Stimulated activated CD4-positive, alpha-beta T cell treated with anti-CD3 and anti-CD28 coated beads, TNF-alpha, amount 100 ng/mL, for 24 hours (primary cell): ENCODE results near the gene ALG11.
"Not testable (repeated sequence)": the region's sequence is repeated elsewhere in the genome, so short reads cannot be mapped to it uniquely, and the experiment has no call there.

Source experiments
- DNase-seq, 3 experiments: peaks; one replicate each; pipeline ENCODE4 v3.0.0-alpha.2; 2020; ENCODE audit warnings: low read depth in 3 of 3

ALG11 gene

GRCh38 chr13:52011632-52012511 lies at the start of gene ALG11:
ALG11 (plus strand) TSS chr13:52012398; CDS start chr13:52012419, 21 bp downstream.
- peak; percentile 99 to 100 (median 100) for DNase-seq

DNA sequence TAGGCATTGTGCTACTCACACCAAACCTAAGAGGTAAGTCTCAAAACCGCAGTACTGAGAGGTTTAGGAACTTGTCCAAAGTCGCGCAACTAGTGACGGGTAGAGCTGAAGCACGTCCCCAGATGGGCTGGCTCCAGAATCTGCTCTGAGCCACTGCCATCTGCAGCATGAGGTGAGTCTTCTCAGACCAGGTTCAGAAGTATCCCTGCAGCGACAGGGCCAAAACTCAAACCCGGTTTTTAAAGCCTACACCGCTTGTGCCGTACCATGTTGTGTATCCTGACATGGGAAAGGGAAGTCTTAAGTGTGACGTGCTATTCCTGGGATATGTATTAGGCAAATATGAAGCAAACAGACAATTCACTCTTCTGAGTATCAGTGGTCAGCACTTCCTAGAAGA lies 46.0 kb upstream of the ALG11 start:
- DNase-seq: no peak

- no peak for DNase-seq
Measured at GRCh38 chr13:51967482-51968446, 44.4 kb upstream of the ALG11 start.

DNA sequence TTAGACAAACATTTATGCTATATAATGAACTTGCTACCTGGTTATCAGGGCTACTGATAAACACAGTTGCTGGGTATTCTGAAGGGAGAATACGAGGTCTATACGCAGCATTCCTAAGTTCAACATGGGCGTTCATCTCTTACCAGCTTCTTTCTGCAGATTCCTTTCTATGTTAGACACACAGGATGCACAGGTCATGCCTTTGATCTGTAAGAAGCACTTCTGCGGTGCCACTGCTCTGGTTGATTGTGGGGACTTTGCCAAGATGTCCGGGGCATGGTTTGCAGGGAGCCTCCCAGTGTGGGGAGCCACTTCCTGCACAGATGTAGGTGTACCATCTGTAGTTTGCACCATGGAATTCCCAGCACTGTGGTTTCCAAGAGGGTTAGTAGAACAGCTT lies 41.8 kb upstream of the ALG11 start:
- DNase-seq: no peak

- no peak for DNase-seq
Measured at GRCh38 chr13:51971520-51972426, 40.4 kb upstream of the ALG11 start.

DNA sequence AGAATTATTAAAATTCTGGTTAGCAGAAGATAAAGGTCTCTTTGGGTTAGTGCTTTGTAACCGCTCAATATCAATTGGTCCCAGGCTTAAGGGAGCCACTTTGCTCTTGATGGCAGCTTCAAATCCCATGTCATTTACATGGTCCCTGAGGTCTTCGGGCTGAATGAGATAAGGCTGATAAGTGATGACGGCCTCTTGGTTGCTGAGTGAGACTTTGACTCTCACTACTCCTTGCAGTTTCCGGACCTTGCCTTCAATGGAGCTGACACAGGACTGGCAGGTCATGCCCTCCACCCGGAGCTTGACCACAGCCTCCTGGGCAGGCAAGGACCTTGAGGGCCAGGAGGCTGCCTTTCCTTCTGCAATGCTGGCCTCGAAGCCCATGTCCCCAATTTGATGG lies 37.7 kb upstream of the ALG11 start:
- DNase-seq: no peak

- DNase-seq: no peak
Measured at GRCh38 chr13:51976423-51976822, 35.8 kb upstream of the ALG11 start.

- DNase-seq: no peak
Measured at GRCh38 chr13:51976890-51977289, 35.3 kb upstream of the ALG11 start.

GRCh38 chr13:51977625-51978024 lies 34.6 kb upstream of the ALG11 start:
- DNase-seq: no peak

GRCh38 chr13:51978796-51979556 lies 33.2 kb upstream of the ALG11 start:
- DNase-seq: no peak

- no peak for DNase-seq
Measured at GRCh38 chr13:51980908-51981307, 31.3 kb upstream of the ALG11 start.

GRCh38 chr13:51981355-51981754 lies 30.8 kb upstream of the ALG11 start:
- DNase-seq: no peak

- DNase-seq: not testable (repeated sequence)
Measured at GRCh38 chr13:51983292-51983691, 28.9 kb upstream of the ALG11 start.

DNA sequence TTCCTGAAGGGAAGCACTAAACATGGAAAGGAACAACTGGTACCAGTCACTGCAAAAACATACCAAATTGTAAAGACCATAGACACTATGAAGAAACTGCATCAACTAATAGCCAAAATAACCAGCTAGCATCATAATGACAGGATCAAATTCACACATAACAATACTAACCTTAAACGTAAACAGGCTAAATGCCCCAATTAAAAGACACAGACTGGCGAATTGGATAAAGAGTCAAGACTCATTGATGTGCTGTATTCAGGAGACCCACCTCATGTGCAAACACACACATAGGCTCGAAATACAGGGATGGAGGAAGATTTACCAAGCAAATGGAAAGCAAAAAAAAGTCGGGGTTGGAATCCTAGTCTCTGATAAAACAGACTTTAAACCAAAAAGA lies 27.3 kb upstream of the ALG11 start:
- not testable (repeated sequence) for DNase-seq

GRCh38 chr13:51988988-51989618 lies 23.1 kb upstream of the ALG11 start:
- DNase-seq: no peak

DNA sequence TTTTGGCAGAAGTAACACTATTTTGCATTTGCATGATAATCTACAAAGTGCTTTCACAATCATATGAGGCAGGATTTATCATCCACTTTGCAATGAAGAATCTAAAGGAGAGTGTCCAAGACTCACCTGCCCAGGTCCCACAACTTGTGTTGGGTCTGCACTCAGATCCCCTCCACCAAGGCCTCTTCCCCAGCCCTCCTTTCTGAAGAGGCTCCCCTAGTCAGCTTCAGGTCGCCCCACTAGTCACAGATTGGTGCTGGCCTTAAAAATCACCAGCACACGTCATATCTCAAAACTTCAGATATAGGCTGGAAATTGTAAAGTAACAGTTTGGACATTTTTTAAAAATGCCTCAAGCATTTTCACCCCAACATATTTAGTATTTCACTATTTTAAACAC lies 18.5 kb upstream of the ALG11 start:
- no peak for DNase-seq

DNA sequence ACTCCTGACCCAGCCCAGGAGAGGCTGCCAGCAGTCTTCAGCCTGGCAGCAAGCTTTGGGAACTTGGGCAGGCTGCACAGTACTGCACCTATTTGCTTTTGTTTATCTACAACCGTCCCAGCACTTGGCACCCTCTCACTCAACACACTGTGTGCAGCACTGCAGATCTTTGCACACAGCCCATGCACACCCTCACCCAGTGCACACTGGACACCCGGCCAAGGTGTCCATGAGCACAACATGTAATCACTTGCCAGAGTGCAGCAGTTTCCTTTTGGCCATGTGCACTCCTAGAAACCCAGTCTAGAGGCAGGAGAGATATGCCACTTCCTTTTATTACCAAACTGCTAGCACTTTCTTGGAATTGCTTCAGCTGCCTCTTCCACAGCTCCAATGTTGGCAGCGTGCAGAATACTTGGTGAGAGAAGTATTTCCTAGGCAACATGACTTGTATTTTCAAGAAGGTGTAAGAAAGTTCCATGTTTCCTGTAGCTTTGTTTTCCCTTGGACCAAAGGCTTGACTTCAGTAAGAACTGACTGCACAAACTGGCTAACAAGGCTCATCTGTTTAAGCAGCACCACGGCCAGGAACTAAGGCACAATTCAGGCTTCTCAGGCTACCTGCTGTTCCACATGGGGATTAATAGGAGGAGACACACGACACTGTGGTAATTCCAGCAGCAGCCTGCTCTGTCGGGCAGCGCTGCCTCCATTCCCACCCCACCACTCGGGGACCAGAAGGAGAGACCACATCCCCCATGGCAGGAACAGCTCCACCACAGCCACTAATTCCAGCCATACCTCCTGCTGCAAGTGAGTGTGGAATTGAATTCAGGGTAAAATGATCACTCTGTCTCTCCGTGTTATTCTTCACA lies 16.3 kb upstream of the ALG11 start:
- no peak for DNase-seq

DNA sequence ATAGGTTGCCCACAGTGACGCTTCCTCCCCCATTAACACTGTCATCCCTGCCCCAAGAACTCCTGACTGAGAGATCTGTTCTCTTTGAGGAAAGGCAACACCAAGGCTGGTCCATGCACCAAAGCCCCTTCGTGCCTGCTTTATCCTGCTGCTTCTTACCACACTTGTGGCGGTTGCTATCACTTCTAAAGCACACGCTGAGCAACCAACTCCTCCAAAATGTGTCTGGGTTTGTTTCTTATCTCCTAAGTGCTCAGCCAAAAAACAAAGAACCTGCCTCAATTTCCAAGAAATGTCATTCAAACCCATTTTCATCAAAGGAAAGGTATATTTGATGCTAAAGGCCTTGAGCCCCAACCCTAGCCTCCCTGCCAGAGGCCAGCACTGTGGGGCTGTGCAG lies 15.6 kb upstream of the ALG11 start:
- DNase-seq: no peak

DNA sequence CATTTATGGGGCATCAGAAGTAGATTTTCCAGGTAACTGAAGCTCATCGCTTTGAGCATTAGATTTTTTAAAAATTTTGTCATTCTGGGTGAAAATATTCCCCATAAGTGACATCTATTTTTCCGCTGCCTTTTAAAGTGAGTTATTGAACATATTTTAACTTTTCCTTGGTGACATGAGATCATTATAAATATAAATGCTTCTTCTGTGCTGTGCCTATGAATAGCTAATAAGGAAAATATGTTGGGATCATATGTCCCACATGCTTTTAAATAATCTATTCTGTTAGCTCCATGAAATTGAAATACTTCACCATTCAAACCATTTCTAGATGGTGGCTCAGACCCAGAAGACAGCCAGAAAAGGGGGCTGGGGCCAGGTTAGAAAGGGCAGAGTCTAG lies 15.0 kb upstream of the ALG11 start:
- DNase-seq: no peak
